ENCODE results near the gene TOM1L2.

TOM1L2 gene

DNA sequence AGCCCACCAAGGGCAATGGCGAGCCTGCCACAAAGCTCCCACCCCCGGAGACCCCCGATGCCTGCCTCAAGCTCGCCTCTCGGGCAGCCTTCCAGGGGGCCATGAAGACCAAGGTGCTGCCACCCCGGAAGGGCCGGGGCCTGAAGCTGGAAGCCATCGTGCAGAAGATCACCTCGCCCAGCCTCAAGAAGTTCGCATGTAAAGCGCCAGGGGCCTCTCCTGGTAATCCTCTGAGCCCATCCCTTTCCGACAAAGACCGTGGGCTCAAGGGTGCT is 175.5 kb downstream of the TOM1L2 start:
- no peak for DNase-seq

DNA sequence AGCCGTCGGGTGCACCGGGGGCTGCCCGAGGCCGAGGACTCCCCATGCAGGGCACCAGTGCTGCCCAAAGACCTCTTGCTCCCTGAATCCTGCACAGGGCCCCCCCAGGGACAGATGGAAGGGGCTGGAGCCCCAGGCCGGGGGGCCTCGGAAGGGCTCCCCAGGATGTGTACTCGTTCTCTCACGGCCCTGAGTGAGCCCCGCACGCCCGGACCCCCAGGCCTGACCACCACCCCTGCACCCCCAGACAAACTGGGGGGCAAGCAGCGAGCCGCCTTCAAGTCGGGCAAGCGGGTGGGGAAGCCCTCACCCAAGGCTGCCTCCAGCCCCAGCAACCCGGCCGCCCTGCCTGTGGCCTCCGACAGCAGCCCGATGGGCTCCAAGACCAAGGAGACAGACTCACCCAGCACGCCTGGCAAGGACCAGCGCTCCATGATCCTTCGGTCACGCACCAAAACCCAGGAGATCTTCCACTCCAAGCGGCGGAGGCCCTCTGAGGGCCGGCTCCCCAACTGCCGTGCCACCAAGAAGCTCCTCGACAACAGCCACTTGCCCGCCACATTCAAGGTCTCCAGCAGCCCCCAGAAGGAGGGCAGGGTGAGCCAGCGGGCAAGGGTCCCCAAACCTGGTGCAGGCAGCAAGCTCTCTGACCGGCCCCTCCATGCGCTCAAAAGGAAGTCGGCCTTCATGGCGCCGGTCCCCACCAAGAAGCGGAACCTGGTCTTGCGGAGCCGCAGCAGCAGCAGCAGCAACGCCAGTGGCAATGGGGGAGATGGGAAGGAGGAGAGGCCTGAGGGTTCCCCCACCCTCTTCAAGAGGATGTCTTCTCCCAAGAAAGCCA is 176.0 kb downstream of the TOM1L2 start:
- DNase-seq, result no peak

DNA sequence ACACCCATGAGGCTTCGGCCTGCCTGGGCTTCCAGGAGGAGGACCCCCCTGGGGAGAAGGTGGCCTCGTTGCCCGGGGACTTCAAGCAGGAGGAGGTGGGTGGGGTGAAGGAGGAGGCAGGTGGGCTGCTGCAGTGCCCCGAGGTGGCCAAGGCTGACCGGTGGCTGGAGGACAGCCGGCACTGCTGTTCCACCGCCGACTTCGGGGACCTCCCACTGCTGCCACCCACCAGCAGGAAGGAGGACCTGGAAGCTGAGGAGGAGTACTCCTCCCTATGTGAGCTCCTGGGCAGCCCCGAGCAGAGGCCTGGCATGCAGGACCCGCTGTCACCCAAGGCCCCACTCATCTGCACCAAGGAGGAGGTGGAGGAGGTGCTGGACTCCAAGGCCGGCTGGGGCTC is 176.9 kb downstream of the TOM1L2 start:
- no peak for DNase-seq

DNA sequence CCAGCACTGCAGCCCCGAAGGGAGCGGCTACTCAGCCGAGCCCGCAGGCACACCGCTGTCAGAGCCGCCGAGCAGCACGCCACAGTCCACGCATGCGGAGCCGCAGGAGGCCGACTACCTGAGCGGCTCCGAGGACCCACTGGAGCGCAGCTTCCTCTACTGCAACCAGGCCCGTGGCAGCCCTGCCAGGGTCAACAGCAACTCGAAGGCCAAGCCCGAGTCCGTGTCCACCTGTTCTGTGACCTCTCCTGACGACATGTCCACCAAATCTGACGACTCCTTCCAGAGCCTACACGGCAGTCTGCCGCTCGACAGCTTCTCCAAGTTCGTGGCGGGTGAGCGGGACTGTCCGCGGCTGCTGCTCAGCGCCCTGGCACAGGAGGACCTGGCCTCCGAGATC is 177.8 kb downstream of the TOM1L2 start:
- DNase-seq, result no peak
